GM12878 (cell line): ENCODE measurements around the gene HOXD11.

Experiments
- BHLHE40 ChIP-seq, 2 experiments: fragments of 450-650 bp in 1 of 2; IDR thresholded peaks; 2 replicates each; pipeline ENCODE4 v1.6.1; 2011 to 2017; ENCODE audit warnings: low read depth in 2 of 2, borderline replicate concordance in 1 of 2, improper control_type of control experiment in 1 of 2, low read length in 1 of 2, mild to moderate bottlenecking in 1 of 2
- CTCF ChIP-seq, 3 experiments: IDR thresholded peaks in 2 of 3; conservative IDR thresholded peaks in 1 of 3; 2 replicates each; pipeline ENCODE4 v1.5.1; 2011; ENCODE audit warnings: low read depth in 3 of 3, low read length in 3 of 3, mild to moderate bottlenecking in 3 of 3, control low read depth in 2 of 3, moderate library complexity in 2 of 3, inconsistent platforms in 1 of 3, mixed read lengths in 1 of 3; ENCODE audit not compliant: control insufficient read depth in 2 of 3, insufficient read depth in 1 of 3; ENCODE audit errors: extremely low read depth in 1 of 3
- E2F8 ChIP-seq: fragments of 450-650 bp; IDR thresholded peaks from 2 replicates; pipeline ENCODE4 v1.6.1; 2018; ENCODE audit warnings: mild to moderate bottlenecking, low read depth, moderate library complexity; ENCODE audit not compliant: partially characterized antibody
- FOS ChIP-seq: IDR thresholded peaks from 3 replicates; pipeline ENCODE4 v1.6.1; 2011; ENCODE audit warnings: borderline replicate concordance; ENCODE audit not compliant: insufficient read length; ENCODE audit errors: extremely low read depth
- JUND ChIP-seq: IDR thresholded peaks from 2 replicates; pipeline ENCODE4 v1.6.1; 2012; ENCODE audit warnings: low read depth, mild to moderate bottlenecking, low read length, improper control_type of control experiment, moderate library complexity
- MXI1 ChIP-seq: fragments of 150-350 bp; IDR thresholded peaks from 2 replicates; pipeline ENCODE4 v1.6.1; 2011; ENCODE audit warnings: low read depth, mild to moderate bottlenecking, inconsistent platforms, low read length, improper control_type of control experiment
- NBN ChIP-seq: fragments of 450-650 bp; IDR thresholded peaks from 2 replicates; pipeline ENCODE4 v1.6.1; 2016
- SIN3A ChIP-seq: IDR thresholded peaks from 2 replicates; pipeline ENCODE4 v1.6.1; 2012; ENCODE audit warnings: low read depth, low read length, improper control_type of control experiment
- SPI1 ChIP-seq: IDR thresholded peaks from 2 replicates; pipeline ENCODE4 v1.6.1; 2011; ENCODE audit warnings: low read depth, mild to moderate bottlenecking, low read length, moderate library complexity, borderline replicate concordance; ENCODE audit not compliant: insufficient read depth
- ZNF207 ChIP-seq: fragments of 450-650 bp; IDR thresholded peaks from 2 replicates; pipeline ENCODE4 v1.6.1; 2014; ENCODE audit warnings: antibody characterized with exemption, mild to moderate bottlenecking, borderline replicate concordance
- ZZZ3 ChIP-seq: IDR thresholded peaks from 2 replicates; pipeline ENCODE4 v1.6.1; 2011; ENCODE audit warnings: low read depth; ENCODE audit not compliant: control insufficient read depth, insufficient read length
- TF ChIP-seq, protein P1 (sequence below): fragments of 450-650 bp; IDR thresholded peaks from 2 replicates; pipeline ENCODE4 v1.6.1; 2017; ENCODE audit warnings: mild to moderate bottlenecking

DNA sequence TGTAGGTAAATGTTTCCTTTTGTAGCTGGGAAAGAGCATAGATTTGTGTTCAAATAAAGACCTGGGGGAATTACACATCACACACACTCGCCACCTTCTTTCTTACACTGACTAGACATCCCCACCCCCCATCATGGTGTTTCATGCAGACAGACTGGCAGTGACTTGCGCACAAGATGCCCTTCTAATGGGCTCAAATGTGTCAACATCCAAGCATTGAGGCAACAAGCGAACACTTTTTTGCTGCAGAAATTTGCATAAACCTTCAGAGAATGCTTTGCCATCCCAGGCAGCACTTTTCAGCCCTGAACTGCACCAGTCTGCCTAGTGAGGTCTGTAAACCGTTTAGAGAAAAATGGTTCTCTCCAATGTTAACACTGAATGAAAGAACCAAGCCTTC lies 27.0 kb downstream of the HOXD11 start:
- TF ChIP-seq FOS (no peak), E2F8 (no peak), CTCF (IDR thresholded peaks at IDR 0.05 in 2 of 3, conservative IDR thresholded peaks at IDR 0.05 in 1 of 3; ENCODE audit: control insufficient read depth in 2 of 3, extremely low read depth in 1 of 3, insufficient read depth in 1 of 3, low read depth in 3 of 3, low read length in 3 of 3) (no peak), SPI1 (no peak), ZZZ3 (no peak), SIN3A (no peak), ZNF207 (no peak), JUND (no peak), BHLHE40 (IDR thresholded peaks at IDR 0.05; ENCODE audit: borderline replicate concordance in 1 of 2, low read depth in 2 of 2, low read length in 1 of 2) (no peak), NBN (no peak), MXI1 (no peak)
- TF ChIP-seq, protein P1, sequence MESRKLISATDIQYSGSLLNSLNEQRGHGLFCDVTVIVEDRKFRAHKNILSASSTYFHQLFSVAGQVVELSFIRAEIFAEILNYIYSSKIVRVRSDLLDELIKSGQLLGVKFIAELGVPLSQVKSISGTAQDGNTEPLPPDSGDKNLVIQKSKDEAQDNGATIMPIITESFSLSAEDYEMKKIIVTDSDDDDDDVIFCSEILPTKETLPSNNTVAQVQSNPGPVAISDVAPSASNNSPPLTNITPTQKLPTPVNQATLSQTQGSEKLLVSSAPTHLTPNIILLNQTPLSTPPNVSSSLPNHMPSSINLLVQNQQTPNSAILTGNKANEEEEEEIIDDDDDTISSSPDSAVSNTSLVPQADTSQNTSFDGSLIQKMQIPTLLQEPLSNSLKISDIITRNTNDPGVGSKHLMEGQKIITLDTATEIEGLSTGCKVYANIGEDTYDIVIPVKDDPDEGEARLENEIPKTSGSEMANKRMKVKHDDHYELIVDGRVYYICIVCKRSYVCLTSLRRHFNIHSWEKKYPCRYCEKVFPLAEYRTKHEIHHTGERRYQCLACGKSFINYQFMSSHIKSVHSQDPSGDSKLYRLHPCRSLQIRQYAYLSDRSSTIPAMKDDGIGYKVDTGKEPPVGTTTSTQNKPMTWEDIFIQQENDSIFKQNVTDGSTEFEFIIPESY = no peak
